ENCODE measurements around the gene SPON1.

SPON1 gene

DNA sequence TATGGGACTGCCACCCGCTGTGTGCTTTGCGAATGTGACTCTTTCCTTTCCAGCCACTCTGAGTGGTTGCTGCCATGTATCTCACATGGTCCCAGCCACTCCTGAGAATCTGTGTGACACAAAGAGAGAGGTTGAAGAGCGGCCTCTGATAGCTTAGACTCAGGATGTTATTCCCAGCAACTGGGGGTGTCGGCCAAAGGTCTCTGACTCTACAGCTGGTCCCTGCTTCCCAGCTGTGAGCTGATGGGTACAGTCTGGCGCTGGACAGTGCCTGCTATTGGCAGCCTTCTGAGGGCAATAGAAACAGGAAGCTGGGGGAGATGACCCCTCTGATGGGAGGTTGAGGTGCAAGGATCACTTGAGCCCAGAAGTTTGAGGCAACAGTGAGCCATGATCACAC, 291.3 kb downstream of the SPON1 start:
- no peak for ATAC-seq
- Mint-ChIP-seq H3K27ac (no peak overlapping the region), H3K4me3 (no peak overlapping the region), H3K36me3 (ENCODE audit: low read depth) (no peaks in the 10 kb centered on the region), H3K4me1 (peaks cover 6% of the 10 kb centered on the region), H3K9me3 (no peaks in the 10 kb centered on the region), H3K27me3 (no peaks in the 10 kb centered on the region)
- no peak for DNase-seq

DNA sequence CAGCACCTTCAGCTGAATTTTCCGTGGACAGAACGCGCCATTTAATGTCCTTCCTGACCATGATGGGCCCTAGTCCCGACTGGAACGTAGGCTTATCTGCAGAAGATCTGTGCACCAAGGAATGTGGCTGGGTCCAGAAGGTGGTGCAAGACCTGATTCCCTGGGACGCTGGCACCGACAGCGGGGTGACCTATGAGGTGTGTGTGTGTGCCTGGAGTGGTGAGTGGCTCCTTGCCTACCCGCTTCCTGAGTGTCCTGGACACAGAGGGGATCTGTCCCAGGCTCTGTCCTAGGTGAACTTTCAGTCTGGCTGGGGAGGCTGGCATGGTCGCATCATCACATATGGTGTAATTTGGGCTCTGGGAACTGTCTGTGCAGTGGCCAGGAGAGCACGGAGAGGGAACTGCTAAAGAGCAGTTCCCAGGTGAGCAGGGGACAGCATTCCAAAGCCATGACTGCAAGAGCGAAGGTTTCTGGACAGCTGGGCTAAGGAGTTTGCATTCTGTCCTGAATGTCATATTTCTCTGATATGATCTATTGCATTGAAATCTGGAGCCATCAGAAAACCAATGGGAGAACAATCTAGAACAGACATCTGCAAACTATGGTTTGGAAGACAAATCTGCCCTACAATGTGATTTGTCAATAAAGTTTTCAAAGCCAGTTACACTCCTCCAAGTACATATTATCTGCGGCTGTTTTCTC, 292.2 kb downstream of the SPON1 start:
- ATAC-seq (no peak), DNase-seq (no peak)
- no peaks in the 10 kb centered on the region for H3K9me3 Mint-ChIP-seq
- no peaks in the 10 kb centered on the region for H3K4me1 Mint-ChIP-seq
- H3K36me3 Mint-ChIP-seq (ENCODE audit: low read depth), result no peaks in the 10 kb centered on the region
- no peaks in the 10 kb centered on the region for H3K27me3 Mint-ChIP-seq
- no peak overlapping the region for H3K4me3 Mint-ChIP-seq
- H3K27ac Mint-ChIP-seq, result no peak overlapping the region

DNA sequence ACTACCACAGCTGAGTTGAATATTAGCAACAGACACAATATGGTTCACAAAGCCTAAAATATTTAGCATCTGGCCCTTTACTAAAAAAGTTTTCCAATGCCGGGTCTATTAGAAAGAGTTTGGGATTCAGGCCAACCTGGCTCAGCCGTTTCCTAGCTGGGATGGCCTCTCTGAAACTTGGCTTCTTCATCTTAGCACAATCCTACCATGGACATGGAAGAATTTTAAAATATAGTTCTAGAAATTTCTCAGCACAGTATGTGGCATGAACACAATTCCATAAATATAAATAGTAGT, 292.7 kb downstream of the SPON1 start:
- Mint-ChIP-seq H3K36me3 (ENCODE audit: low read depth) (no peaks in the 10 kb centered on the region), H3K4me1 (no peaks in the 10 kb centered on the region), H3K27me3 (no peaks in the 10 kb centered on the region), H3K27ac (no peak overlapping the region), H3K4me3 (no peak overlapping the region), H3K9me3 (no peaks in the 10 kb centered on the region)
- no peak for ATAC-seq
- DNase-seq, result no peak

DNA sequence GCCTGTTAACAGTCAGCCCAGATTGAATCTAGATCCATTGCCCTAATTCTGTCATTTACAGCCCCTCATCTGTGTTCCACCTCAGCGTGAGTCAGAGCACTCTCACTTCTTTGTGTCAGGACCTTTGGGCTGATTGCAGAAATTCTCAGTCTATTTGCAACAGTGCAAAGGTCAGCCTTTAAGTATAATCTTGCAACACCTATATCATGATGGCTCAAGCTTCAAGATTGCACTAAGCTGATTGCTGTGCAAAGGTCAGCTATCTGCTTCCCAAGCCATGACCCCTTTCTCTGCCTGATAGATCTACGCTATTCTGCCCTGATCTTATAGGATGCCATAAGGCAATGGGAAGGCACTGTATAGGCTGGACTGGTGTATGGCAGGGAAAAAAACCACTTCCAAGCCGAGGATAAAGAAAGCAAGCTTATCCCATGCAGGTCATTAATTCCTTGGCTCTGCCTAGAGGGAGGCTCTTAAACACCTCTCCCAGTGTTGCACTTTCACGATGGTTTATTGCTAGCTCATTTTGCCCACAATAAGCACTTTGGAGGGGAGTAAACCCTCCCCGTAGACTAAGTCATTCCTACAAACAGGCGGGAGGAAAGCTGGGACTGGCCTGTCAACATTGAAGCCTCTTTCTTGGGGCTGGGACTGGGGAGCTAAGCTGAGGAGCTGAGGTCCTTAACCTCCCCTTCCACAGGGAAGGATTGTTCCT, 295.9 kb downstream of the SPON1 start:
- Mint-ChIP-seq H3K36me3 (ENCODE audit: low read depth) (peaks cover 2% of the 10 kb centered on the region), H3K4me3 (no peak overlapping the region), H3K9me3 (peaks cover 3% of the 10 kb centered on the region), H3K27me3 (no peaks in the 10 kb centered on the region), H3K4me1 (no peaks in the 10 kb centered on the region), H3K27ac (no peak overlapping the region)
- no peak for DNase-seq
- peak; percentile 55 for ATAC-seq

DNA sequence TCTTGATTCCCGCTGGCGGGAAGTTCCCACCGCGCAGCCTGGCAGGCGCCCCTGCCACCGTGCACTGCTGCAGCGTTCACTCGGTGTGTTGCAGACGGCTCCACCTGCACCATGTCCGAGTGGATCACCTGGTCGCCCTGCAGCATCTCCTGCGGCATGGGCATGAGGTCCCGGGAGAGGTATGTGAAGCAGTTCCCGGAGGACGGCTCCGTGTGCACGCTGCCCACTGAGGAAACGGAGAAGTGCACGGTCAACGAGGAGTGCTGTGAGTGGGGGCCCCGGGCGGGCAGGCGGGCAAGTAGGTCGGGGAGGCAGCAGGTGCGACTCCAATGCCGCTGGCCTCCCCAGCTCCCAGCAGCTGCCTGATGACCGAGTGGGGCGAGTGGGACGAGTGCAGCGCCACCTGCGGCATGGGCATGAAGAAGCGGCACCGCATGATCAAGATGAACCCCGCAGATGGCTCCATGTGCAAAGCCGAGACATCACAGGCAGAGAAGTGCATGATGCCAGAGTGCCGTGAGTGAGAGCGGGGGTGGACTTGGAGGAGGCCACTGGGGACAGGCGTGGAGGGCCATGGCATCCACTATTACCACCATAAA, 296.8 kb downstream of the SPON1 start:
- Mint-ChIP-seq H3K4me3 (no peak overlapping the region), H3K4me1 (no peaks in the 10 kb centered on the region), H3K36me3 (ENCODE audit: low read depth) (peaks cover 3% of the 10 kb centered on the region), H3K27ac (no peak overlapping the region), H3K9me3 (peaks cover 7% of the 10 kb centered on the region), H3K27me3 (no peaks in the 10 kb centered on the region)
- DNase-seq (no peak), ATAC-seq (no peak)

DNA sequence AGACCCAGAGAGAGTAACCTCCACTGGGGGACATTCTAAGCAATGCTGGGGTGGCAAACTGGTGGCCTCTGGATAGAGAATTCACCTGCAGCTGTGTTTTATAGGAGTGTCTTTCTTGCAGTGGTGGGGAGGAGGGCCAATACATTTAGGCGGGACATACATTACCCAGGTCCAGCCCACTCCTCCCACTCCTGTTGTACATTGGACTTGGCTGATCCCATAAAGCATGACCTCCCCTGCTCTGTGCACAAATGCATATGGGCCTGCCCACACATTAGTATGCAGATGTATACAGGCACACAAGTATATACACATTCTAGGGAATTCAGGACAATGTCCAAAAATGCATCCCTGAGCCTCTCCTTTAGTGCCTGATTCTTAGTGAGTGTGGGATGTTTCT, 297.4 kb downstream of the SPON1 start:
- Mint-ChIP-seq H3K9me3 (peaks cover 11% of the 10 kb centered on the region), H3K27ac (no peak overlapping the region), H3K4me1 (no peaks in the 10 kb centered on the region), H3K4me3 (no peak overlapping the region), H3K36me3 (ENCODE audit: low read depth) (peaks cover 6% of the 10 kb centered on the region), H3K27me3 (no peaks in the 10 kb centered on the region)
- DNase-seq (no peak), ATAC-seq (no peak)

DNA sequence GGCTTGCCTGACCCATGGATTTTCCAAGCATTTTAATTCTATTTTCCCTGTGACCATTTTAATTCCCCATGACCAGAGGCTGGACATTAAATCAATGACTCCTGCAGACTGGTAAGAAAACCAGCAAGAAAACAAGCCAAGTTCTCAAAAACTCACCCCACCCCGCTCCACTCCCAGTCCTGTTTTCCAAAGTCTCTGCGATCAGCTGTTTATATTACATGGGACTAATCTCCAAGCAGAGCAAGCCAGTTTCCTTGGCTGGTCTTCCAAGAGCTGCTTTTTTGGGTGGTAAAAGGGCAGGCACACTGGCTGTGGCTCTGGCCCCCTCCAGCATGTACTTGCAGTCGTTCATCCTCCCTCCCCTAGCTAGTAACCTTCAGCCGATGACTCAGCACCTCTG, 298.5 kb downstream of the SPON1 start:
- Mint-ChIP-seq H3K4me1 (no peaks in the 10 kb centered on the region), H3K36me3 (ENCODE audit: low read depth) (peaks cover 16% of the 10 kb centered on the region), H3K9me3 (peaks cover 17% of the 10 kb centered on the region), H3K4me3 (no peak overlapping the region), H3K27me3 (no peaks in the 10 kb centered on the region), H3K27ac (no peak overlapping the region)
- no peak for ATAC-seq
- DNase-seq, result no peak

DNA sequence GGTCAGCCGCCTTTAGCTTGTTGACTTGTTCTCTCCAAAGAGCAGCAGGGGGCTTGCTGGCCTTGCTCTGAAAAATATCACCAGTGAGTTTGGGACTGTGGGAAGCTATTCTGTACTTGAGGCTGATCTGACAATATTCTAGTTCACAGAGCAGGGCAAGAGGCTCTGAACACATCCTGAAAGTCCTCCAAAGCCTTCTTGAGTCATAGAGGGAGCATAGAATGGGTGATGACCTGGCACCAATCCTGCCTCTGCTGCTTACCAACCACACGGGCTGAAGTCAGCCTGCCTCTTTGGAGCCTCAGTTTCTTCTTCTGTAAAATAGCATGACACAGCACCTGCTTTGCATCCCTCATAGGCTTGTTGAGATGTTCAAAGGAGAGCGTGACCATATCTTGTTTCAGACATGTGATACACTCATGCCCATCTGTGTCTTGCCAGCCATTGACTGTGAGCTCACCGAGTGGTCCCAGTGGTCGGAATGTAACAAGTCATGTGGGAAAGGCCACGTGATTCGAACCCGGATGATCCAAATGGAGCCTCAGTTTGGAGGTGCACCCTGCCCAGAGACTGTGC, 299.8 kb downstream of the SPON1 start:
- DNase-seq (no peak), ATAC-seq (no peak)
- Mint-ChIP-seq H3K9me3 (peaks cover 17% of the 10 kb centered on the region), H3K27me3 (no peaks in the 10 kb centered on the region), H3K27ac (peak overlapping the region; percentile 31), H3K4me1 (no peaks in the 10 kb centered on the region), H3K36me3 (ENCODE audit: low read depth) (peaks cover 19% of the 10 kb centered on the region), H3K4me3 (no peak overlapping the region)

DNA sequence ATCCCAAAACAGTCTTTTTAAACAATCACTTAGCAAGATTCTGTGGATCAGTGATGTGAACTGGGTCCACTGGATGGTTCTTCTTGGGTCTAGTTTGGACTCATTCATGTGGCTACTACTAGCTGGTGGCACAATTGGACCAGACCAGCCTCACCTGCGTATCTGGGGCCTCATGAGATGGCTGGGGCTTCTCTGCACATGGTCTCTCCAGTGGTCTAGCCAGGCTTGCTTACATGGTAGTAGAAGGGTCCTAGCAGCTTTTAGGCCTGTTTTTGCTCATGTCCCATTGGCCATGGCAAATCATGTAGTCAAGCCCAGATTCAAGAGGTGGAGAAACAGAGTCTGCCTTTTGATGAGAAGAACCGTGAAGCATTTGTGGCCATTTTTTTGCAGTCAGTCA, 302.4 kb downstream of the SPON1 start:
- H3K27me3 Mint-ChIP-seq, result no peaks in the 10 kb centered on the region
- peaks cover 17% of the 10 kb centered on the region for H3K9me3 Mint-ChIP-seq
- no peak for DNase-seq
- no peak for ATAC-seq
- no peak overlapping the region for H3K4me3 Mint-ChIP-seq
- H3K36me3 Mint-ChIP-seq (ENCODE audit: low read depth), result peaks cover 24% of the 10 kb centered on the region
- H3K4me1 Mint-ChIP-seq, result peaks cover 3% of the 10 kb centered on the region
- H3K27ac Mint-ChIP-seq, result no peak overlapping the region

DNA sequence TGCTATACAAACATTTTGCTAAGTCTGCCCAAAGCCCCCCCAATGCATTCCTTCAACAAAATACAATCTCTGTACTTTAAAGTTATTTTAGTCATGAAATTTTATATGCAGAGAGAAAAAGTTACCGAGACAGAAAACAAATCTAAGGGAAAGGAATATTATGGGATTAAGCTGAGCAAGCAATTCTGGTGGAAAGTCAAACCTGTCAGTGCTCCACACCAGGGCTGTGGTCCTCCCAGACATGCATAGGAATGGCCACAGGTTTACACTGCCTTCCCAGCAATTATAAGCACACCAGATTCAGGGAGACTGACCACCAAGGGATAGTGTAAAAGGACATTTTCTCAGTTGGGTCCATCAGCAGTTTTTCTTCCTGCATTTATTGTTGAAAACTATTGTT, 304.1 kb downstream of the SPON1 start:
- ATAC-seq, result no peak
- no peaks in the 10 kb centered on the region for H3K27me3 Mint-ChIP-seq
- no peak overlapping the region for H3K4me3 Mint-ChIP-seq
- H3K4me1 Mint-ChIP-seq, result peaks cover 20% of the 10 kb centered on the region
- H3K9me3 Mint-ChIP-seq, result peaks cover 17% of the 10 kb centered on the region
- H3K36me3 Mint-ChIP-seq (ENCODE audit: low read depth), result peaks cover 24% of the 10 kb centered on the region
- no peak for DNase-seq
- no peak overlapping the region for H3K27ac Mint-ChIP-seq

DNA sequence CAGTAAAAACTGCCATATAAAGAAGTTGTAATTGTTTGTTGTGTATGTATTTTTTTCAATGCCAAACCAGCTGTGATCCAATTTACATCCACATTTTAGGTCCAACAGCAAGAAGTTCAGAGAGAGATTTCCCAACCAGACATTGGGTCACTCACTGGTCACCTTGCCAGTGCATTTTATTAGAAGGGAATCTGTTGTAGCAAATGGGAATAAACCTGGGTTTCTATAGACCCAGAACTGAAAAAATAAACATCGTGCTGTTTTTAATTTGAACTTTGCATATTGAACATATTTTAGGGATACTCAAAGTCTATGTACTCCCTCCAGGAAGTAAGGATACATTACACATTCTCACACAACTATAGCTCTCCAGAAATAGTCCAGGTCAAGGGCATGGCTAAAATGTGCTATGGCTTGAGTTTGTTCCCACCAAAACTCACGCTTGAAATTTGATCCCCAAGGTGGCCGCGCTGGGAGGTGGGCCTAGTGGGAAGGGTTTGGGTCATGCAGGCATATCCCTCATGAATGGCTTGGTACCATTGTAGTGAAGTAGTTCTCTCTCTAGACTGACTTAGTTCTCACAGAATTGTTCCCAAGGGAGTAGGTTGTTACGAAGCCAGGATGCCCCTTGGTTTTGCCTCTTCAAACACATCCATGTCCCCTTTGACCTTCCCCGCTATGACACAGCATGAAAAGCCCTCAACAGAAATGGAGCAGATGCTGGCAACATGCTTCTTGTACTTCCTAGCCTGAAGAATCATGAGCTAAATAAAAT, 305.5 kb downstream of the SPON1 start:
- Mint-ChIP-seq H3K27me3 (no peaks in the 10 kb centered on the region), H3K36me3 (ENCODE audit: low read depth) (peaks cover 29% of the 10 kb centered on the region), H3K4me1 (peaks cover 30% of the 10 kb centered on the region), H3K27ac (no peak overlapping the region), H3K9me3 (peaks cover 17% of the 10 kb centered on the region), H3K4me3 (no peak overlapping the region)
- ATAC-seq (no peak), DNase-seq (no peak)

DNA sequence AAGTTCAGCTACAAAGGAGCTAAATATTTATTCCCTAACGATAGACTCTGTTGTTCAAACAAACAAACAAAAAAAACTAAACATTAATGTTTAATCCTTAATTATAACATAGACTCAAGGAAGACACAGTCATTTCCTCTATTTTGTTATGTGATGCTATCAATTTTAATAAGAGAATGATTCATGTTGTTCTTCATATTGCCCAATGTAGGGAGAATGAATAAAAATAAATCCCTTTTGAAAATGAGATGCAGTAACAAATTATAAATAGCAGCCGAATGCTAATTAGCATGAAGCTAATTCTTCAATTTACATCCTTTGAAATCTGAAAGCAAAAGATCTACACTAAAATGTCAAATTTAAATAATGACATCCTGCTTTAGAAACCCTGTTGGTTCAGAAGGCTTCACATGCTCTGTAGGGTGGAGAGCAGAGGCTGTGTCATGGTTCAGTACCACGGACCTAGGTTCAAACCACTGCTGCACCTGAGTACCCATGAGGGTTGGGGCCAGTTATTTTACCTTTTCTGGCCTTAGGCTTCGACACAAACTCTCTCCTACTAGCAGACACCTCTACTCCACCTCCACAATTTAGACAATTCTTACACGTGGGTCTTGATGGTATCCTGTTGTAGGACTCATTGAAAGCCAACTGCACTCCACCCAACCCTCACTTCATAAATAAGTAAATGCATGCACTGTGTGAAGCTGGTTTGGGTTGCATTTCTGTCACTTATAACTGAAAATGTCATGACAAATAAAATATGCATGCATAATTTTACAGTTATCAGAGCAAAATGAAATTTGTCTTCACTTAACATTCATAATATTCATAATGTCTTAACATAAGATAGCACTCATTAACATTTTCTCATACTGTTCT, 307.4 kb downstream of the SPON1 start:
- H3K27me3 Mint-ChIP-seq, result no peaks in the 10 kb centered on the region
- H3K4me3 Mint-ChIP-seq, result no peak overlapping the region
- no peak for ATAC-seq

DNA sequence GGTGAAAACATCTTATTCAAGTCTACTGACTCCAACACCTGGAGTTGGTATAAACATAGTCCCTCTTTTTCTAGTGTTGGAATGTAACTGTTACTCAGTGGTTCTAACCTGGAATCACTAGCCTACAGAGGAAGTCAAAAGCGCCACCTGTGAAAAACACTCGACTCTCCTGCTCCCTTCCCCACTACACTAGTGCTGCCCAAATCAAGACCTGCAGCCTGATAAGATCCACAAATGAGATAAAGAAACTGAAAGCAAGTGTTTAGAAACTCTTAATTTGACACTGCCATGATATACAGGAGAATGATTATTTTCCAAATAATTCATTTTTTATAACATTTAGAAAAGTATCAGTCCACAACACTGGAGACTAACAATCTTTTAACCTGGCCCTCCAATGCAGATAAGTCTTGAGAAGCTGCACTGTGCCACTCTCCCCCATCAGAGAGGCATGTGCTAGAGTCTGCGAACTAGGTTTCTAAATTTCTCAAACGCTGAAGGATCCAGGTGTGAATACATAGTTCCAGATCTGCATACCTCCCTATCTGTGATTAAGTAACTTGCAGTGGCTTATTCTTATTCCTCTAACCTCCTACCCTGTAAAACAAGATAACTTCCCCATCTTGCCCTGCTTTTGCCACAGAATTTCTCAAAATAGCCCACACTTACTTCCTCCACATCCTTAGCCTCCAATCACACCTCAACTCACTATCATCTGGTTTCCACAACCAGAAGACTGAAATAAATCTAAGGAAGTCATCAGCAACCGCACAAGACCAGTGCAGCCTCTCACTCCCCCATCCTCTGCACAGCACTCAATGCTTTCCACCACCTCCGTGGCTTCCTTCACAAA, 308.4 kb downstream of the SPON1 start:
- peaks cover 34% of the 10 kb centered on the region for H3K36me3 Mint-ChIP-seq (ENCODE audit: low read depth)

More for the DNA sequence above, 307.4 kb downstream of the SPON1 start:
- Mint-ChIP-seq H3K36me3 (ENCODE audit: low read depth) (peaks cover 33% of the 10 kb centered on the region), H3K27ac (no peak overlapping the region), H3K9me3 (peaks cover 6% of the 10 kb centered on the region), H3K4me1 (peaks cover 30% of the 10 kb centered on the region)
- no peak for DNase-seq

More for the DNA sequence above, 308.4 kb downstream of the SPON1 start:
- Mint-ChIP-seq H3K4me3 (peak overlapping the region; percentile 35), H3K27me3 (no peaks in the 10 kb centered on the region), H3K9me3 (no peaks in the 10 kb centered on the region), H3K4me1 (peaks cover 30% of the 10 kb centered on the region), H3K27ac (peak overlapping the region; percentile 29)
- ATAC-seq (peak; percentile 83), DNase-seq (peak; percentile 16)

All from activated naive CD8-positive, alpha-beta T cell treated with anti-CD3 and anti-CD28 coated beads, Interleukin-2, amount 50 U/mL, for 24 hours (primary cell).